ENCODE results near the gene CLCN3. TPM values are rescaled to one million over a fixed set of nuclear protein-coding genes. Genes with fewer than 3 reads are reported as not detected.

CLCN3 gene
- total and polyA plus RNA-seq, 12 donors, result 13.1 to 94.9 (median 62.9) TPM

DNA sequence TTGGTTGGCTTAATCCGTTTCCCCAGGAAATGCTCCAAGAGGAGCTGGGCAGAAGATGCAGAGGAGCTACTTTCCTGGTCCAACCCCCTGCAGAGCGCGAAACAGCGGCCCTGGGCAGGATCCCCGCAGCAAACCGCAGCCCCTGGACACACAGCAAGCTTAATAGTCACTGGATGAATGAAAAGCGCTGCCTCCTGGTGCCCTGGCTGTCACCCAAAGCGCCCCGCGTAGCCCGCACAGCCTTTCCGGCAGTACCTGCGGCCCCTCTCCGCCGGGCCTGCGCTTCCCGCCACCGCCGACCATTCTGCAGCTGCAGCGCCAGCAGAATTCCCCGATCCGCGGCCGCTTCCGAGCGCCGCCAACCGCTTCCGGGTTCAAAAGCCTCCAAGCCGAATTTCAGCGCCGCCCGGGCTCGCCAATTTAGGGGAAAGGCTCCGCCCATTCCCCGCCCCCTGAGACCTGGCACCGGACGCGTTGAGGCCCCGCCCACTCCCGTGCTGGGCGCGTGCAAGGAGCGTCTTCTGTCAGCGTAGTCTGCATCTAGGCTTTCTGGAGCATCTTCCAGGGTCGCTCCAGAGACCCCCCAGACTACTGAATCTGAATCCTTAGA, 137.3 kb downstream of the CLCN3 start, which contains the start of gene HPF1:
Gene HPF1 (minus strand): TSS at position 370 of the 610 bp plus-strand sequence. CDS start 67 bp downstream, at position 303.
- H3K36me3 ChIP-seq, result peaks cover 0 to 10% (median 6%) of the 10 kb centered on the region in 9 donors
- H3K27me3 ChIP-seq, result no peaks in the 10 kb centered on the region
- 0 to 1% methylated on average over 46 of the region's 46 CpGs for WGBS, 2 donors
- intact Hi-C loops (cut with DNase I), result loop anchor here in 1 of 10 donors (10.0 kb wide), 1 partner anchor 143 kb away; the partner anchor contains the start of gene NEK1
- no peaks in the 10 kb centered on the region for H3K9me3 ChIP-seq
- ATAC-seq (peak; percentile 97 to 99 (median 98)), DNase-seq (peak; percentile 91 to 94)
- peak within 1 kb of the TSS; percentile 61 to 95 (median 82) for H3K4me3 ChIP-seq
- TF ChIP-seq CTCF (IDR thresholded peaks at IDR 0.05), result no peak
- H3K27ac ChIP-seq, result peak within 1 kb of the TSS in 9 of 10 donors; percentile 45 to 84 (median 75)
- H3K4me1 ChIP-seq, result peaks cover 0 to 28% (median 18%) of the 10 kb centered on the region in 9 donors

DNA sequence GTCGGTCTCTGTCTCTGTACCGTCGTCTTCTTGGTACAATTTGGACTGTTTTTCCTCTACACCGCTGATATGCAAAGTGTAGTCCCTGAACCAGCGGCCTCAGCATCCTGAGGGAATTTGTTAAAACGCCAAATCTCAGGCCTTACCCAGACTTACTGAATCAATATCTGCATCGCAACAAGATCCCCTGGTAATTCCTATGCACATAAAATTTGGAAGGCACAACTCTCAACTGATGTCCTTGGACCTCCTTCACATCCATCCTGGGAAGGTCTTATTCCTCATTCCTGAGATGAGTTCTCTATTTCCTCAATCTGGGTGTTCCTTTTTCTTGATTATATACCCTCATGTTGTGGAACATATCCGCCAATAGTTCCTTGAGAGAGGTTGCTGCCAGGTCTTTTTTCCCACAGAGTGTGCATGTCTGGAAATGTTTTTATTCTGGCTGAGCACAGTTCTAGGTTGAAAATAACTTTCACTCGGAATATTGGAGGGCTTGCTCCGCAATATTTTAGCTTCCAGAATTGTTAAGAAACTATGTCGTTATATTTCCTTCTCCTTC, 138.1 kb downstream of the CLCN3 start:
- no peaks in the 10 kb centered on the region for H3K27me3 ChIP-seq
- H3K4me3 ChIP-seq, result peak overlapping the region in 9 of 10 donors; percentile 61 to 95 (median 81)
- no peak for DNase-seq
- WGBS, 2 donors, result 37 to 48% methylated on average over 11 of the region's 11 CpGs
- peaks cover 0 to 28% (median 18%) of the 10 kb centered on the region in 9 donors for H3K4me1 ChIP-seq
- intact Hi-C loops (cut with DNase I), result loop anchor here in 1 of 10 donors (10.0 kb wide), 1 partner anchor 144 kb away; the partner anchor contains the start of gene NEK1
- peak in 3 of 8 donors; percentile 13 to 39 (median 27) for ATAC-seq
- H3K9me3 ChIP-seq, result no peaks in the 10 kb centered on the region
- no peak for TF ChIP-seq CTCF (IDR thresholded peaks at IDR 0.05)
- peaks cover 0 to 2% (median 0%) of the 10 kb centered on the region in 9 donors for H3K36me3 ChIP-seq
- H3K27ac ChIP-seq, result peak overlapping the region in 8 of 10 donors; percentile 48 to 84 (median 72)

DNA sequence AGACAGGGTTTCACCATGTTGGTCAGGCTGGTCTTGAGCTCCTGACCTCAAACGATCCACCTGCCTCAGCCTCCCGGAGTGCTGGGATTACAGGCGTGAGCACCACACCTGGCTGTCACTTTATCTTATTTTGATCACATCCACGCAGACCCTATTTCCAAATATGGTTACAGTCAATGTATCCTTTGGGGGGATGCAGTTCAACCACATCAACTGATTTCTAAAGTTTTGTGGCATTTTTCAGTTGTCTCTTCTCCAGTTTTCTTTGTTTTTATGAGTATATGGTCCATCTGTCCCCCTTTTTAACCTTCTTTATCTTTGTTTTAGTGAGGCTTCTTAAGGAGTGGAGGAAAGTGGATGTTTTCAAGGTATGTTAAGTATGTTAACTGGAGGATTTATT, 141.5 kb downstream of the CLCN3 start:
- intact Hi-C loops (cut with DNase I), result no loop called here
- ATAC-seq (no peak), DNase-seq (no peak)
- no peak for TF ChIP-seq CTCF (IDR thresholded peaks at IDR 0.05)
- no peak overlapping the region for H3K4me3 ChIP-seq
- no peaks in the 10 kb centered on the region for H3K27me3 ChIP-seq
- H3K27ac ChIP-seq, result no peak overlapping the region
- WGBS, 2 donors, result 62 to 63% methylated on average over 4 of the region's 4 CpGs
- H3K36me3 ChIP-seq, result no peaks in the 10 kb centered on the region
- H3K4me1 ChIP-seq, result peaks cover 0 to 11% (median 6%) of the 10 kb centered on the region in 9 donors
- no peaks in the 10 kb centered on the region for H3K9me3 ChIP-seq

DNA sequence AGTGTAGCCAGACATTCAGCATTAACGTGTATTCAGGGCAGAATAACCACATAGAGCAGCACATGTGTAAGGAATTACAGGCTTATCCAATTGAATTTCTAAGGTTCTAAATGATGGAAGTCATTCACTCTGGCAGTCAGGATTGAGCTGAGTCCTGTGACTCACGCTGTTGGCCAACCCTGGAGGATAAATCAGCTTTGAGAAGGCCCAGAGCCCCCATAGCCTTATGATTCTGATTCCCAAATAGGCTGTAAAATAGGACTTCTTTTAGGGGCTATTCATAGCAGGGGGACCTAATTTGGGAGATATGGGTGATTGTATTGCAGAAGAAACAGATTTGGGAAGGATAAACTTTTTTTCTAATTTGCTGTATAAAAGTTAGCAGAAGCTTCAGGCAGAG, 145.5 kb downstream of the CLCN3 start:
- 79 to 85% methylated on average over 2 of the region's 2 CpGs for WGBS, 2 donors
- DNase-seq (no peak), ATAC-seq (no peak)
- no peak overlapping the region for H3K27ac ChIP-seq
- H3K4me3 ChIP-seq, result no peak overlapping the region
- intact Hi-C loops (cut with DNase I), result no loop called here
- H3K27me3 ChIP-seq, result no peaks in the 10 kb centered on the region
- H3K36me3 ChIP-seq, result no peaks in the 10 kb centered on the region
- peaks cover 0 to 7% (median 0%) of the 10 kb centered on the region in 9 donors for H3K4me1 ChIP-seq
- no peak for TF ChIP-seq CTCF (IDR thresholded peaks at IDR 0.05)
- peaks cover 0 to 5% (median 0%) of the 10 kb centered on the region in 11 donors for H3K9me3 ChIP-seq

Data from heart right ventricle (tissue), 16 donors.